T-cell (primary cell): ENCODE results near the gene AP5Z1. TPM values are rescaled to one million over a fixed set of nuclear protein-coding genes. Genes with fewer than 3 reads are reported as not detected.
"Not testable (repeated sequence)": the region's sequence is repeated elsewhere in the genome, so short reads cannot be mapped to it uniquely, and the experiment has no call there.

ENCODE experiments used
- ATAC-seq, 4 experiments: fragments of 200-7000 bp in 3 of 4; fragments of 150-1000 bp in 1 of 4; cut with Tn5 transposase; replicated peaks in 1 of 4; 1 replicate in 3 of 4; 2 replicates in 1 of 4; pipeline ENCODE4 v1.10.0; 2021; ENCODE audit warnings: moderate library complexity in 3 of 4, mild to moderate bottlenecking in 2 of 4, moderate number of reproducible peaks in 1 of 4
- CTCF ChIA-PET, 2 donors: fragments of 300-600 bp; sonication (Branson Sonifier 250); formaldehyde crosslinking; loops; one replicate each; lab custom pipeline; 2022; ENCODE audit warnings: antibody characterized with exemption in 2 of 2; lab: Charles Lee
- POLR2A ChIA-PET, 2 donors: fragments of 300-600 bp; sonication (Branson Sonifier 250); formaldehyde crosslinking; loops; one replicate each; lab custom pipeline; 2022; ENCODE audit warnings: antibody characterized with exemption in 2 of 2; lab: Charles Lee
- DNase-seq, 35 experiments: peaks; one replicate each; pipeline versions ENCODE4 v3.0.0 to v3.0.0-alpha.2; 2013 to 2023
- H3K27ac ChIP-seq: one replicate; pipeline ENCODE4 v1.5.1; 2013; ENCODE audit warnings: low read length
- H3K27me3 ChIP-seq, 2 experiments: replicated peaks in 1 of 2; 1 replicate in 1 of 2; 2 replicates in 1 of 2; pipeline versions ENCODE4 v1.6.1 to v1.7.0; 2013; ENCODE audit warnings: low read length in 1 of 2, mixed read lengths in 1 of 2; ENCODE audit not compliant: control insufficient read depth in 2 of 2, insufficient read depth in 2 of 2; ENCODE audit errors: extremely low read depth in 1 of 2
- H3K36me3 ChIP-seq, 2 donors: 1 replicate in 1 of 2; 2 replicates in 1 of 2; pipeline versions ENCODE4 v1.6.1 to v1.7.0; 2013; ENCODE audit warnings: low read length in 1 of 2; ENCODE audit not compliant: control insufficient read depth in 2 of 2, insufficient read depth in 1 of 2; ENCODE audit errors: extremely low read depth in 1 of 2
- H3K4me1 ChIP-seq, 2 experiments: 1 replicate in 1 of 2; 2 replicates in 1 of 2; pipeline versions ENCODE4 v1.6.1 to v1.7.0; 2013; ENCODE audit warnings: low read length in 2 of 2, mixed read lengths in 1 of 2; ENCODE audit not compliant: insufficient read depth in 2 of 2, control insufficient read depth in 1 of 2; ENCODE audit errors: extremely low read depth in 1 of 2
- H3K4me3 ChIP-seq, 2 donors: 1 replicate in 1 of 2; 2 replicates in 1 of 2; pipeline versions ENCODE4 v1.5.1 to v1.7.0; 2013; ENCODE audit warnings: mild to moderate bottlenecking in 2 of 2, low read length in 1 of 2, moderate library complexity in 1 of 2; ENCODE audit not compliant: control insufficient read depth in 1 of 2; ENCODE audit errors: extremely low read depth in 1 of 2
- H3K9me3 ChIP-seq: 2 replicates; pipeline ENCODE4 v1.7.0; 2013
- H3K27ac Mint-ChIP-seq, 2 donors: one replicate each; pipeline ENCODE4 v1.8.0; 2020 to 2021; ENCODE audit warnings: mild to moderate bottlenecking in 2 of 2, mixed read lengths in 2 of 2
- H3K27me3 Mint-ChIP-seq, 2 donors: one replicate each; pipeline ENCODE4 v1.8.0; 2021 to 2022; ENCODE audit warnings: mixed read lengths in 2 of 2
- H3K36me3 Mint-ChIP-seq: one replicate; pipeline ENCODE4 v1.8.0; 2021; ENCODE audit warnings: mixed read lengths
- H3K4me1 Mint-ChIP-seq, 3 donors: one replicate each; pipeline ENCODE4 v1.8.0; 2020 to 2022; ENCODE audit warnings: mixed read lengths in 3 of 3, mild to moderate bottlenecking in 1 of 3
- H3K4me3 Mint-ChIP-seq, 3 donors: one replicate each; pipeline ENCODE4 v1.8.0; 2020 to 2022; ENCODE audit warnings: mild to moderate bottlenecking in 3 of 3, mixed read lengths in 3 of 3, moderate library complexity in 3 of 3
- H3K9me3 Mint-ChIP-seq, 3 donors: one replicate each; pipeline ENCODE4 v1.8.0; 2020 to 2022; ENCODE audit warnings: mixed read lengths in 3 of 3
- WGBS: methylation state at CpG from one replicate; pipeline ENCODE4 v1.1.5; 2013; ENCODE audit warnings: missing lambda C conversion rate; ENCODE audit not compliant: insufficient coverage; 5-methylcytosine and 5-hydroxymethylcytosine counted together
- total RNA-seq, 35 experiments: library from RNA in 6 of 35; stranded (reverse) in 6 of 35; fragments of 120-200 nt in 1 of 35; gene quantifications; one replicate each; pipeline versions ENCODE4 v1.2.1 to v1.2.4 and lab custom pipeline; 2013 to 2026

The AP5Z1 gene
- total RNA-seq, 5 donors from 2014 or later (not counting 1 experiment from before 2014, with no cell fraction given), result 93.6 to 126 (median 110) TPM

- no peak overlapping the region for H3K27ac Mint-ChIP-seq
- Histone ChIP-seq H3K4me1 (no peaks in the 10 kb centered on the region), H3K4me3 (no peak overlapping the region), H3K36me3 (no peaks in the 10 kb centered on the region), H3K27ac (no peak overlapping the region), H3K9me3 (no peaks in the 10 kb centered on the region), H3K27me3 (peaks cover 0 to 4% of the 10 kb centered on the region in 2 experiments)
- 84% methylated on average over 9 of the region's 10 CpGs for WGBS
- no peaks in the 10 kb centered on the region for H3K9me3 Mint-ChIP-seq
- H3K36me3 Mint-ChIP-seq, result no peaks in the 10 kb centered on the region
- CTCF ChIA-PET, result interaction anchor here in 1 of 2 donors (0.6 to 0.7 kb wide), 3 partner anchors 34 to 321 kb away, joined by 3 to 5 read pairs (median 4); no protein-coding TSS in a partner anchor
- POLR2A ChIA-PET, result no interaction called here
- H3K4me1 Mint-ChIP-seq, result no peaks in the 10 kb centered on the region
- H3K4me3 Mint-ChIP-seq, result no peak overlapping the region
- DNase-seq (no peak), ATAC-seq (no peak)
- H3K27me3 Mint-ChIP-seq, result no peaks in the 10 kb centered on the region
These were observed 25.1 kb downstream of the AP5Z1 start for GRCh38 chr7:4800487-4800886.

- Histone ChIP-seq H3K27ac (no peak overlapping the region), H3K4me3 (no peak overlapping the region), H3K4me1 (no peaks in the 10 kb centered on the region), H3K27me3 (peaks cover 0 to 4% of the 10 kb centered on the region in 2 experiments), H3K9me3 (no peaks in the 10 kb centered on the region), H3K36me3 (no peaks in the 10 kb centered on the region)
- Mint-ChIP-seq H3K36me3 (no peaks in the 10 kb centered on the region), H3K4me1 (no peaks in the 10 kb centered on the region), H3K27me3 (no peaks in the 10 kb centered on the region), H3K9me3 (no peaks in the 10 kb centered on the region), H3K27ac (no peak overlapping the region), H3K4me3 (no peak overlapping the region)
- POLR2A ChIA-PET, result no interaction called here
- ATAC-seq, result no peak
- 85% methylated on average over 22 of the region's 27 CpGs for WGBS
- no peak for DNase-seq
- CTCF ChIA-PET, result no interaction called here
These were observed 25.8 kb downstream of the AP5Z1 start for GRCh38 chr7:4800926-4801838.

- WGBS, result 93% methylated on average over 12 of the region's 18 CpGs
- H3K27me3 ChIP-seq, result peaks cover 0 to 6% of the 10 kb centered on the region in 2 experiments
- H3K9me3 ChIP-seq, result no peaks in the 10 kb centered on the region
- POLR2A ChIA-PET, result no interaction called here
- H3K4me1 ChIP-seq, result no peaks in the 10 kb centered on the region
- DNase-seq (no peak), ATAC-seq (no peak)
- H3K36me3 Mint-ChIP-seq, result no peaks in the 10 kb centered on the region
- no peak overlapping the region for H3K27ac Mint-ChIP-seq
- H3K4me1 Mint-ChIP-seq, result no peaks in the 10 kb centered on the region
- H3K27ac ChIP-seq, result no peak overlapping the region
- peaks cover 0 to under 1% of the 10 kb centered on the region in 2 donors for H3K27me3 Mint-ChIP-seq
- H3K36me3 ChIP-seq, result no peaks in the 10 kb centered on the region
- H3K4me3 ChIP-seq, result no peak overlapping the region
- no peak overlapping the region for H3K4me3 Mint-ChIP-seq
- CTCF ChIA-PET, result no interaction called here
- no peaks in the 10 kb centered on the region for H3K9me3 Mint-ChIP-seq
These were observed 26.4 kb downstream of the AP5Z1 start for GRCh38 chr7:4801839-4802231.

- H3K9me3 Mint-ChIP-seq, H3K4me3 ChIP-seq, H3K27ac ChIP-seq, POLR2A ChIA-PET, H3K27ac Mint-ChIP-seq, H3K4me3 Mint-ChIP-seq, DNase-seq, H3K27me3 Mint-ChIP-seq, H3K27me3 ChIP-seq, CTCF ChIA-PET, H3K9me3 ChIP-seq, H3K36me3 ChIP-seq, H3K4me1 Mint-ChIP-seq, H3K4me1 ChIP-seq, ATAC-seq, H3K36me3 Mint-ChIP-seq: not testable (repeated sequence)
- WGBS, result 92% methylated on average over 15 of the region's 23 CpGs
These were observed 27.2 kb downstream of the AP5Z1 start for GRCh38 chr7:4802577-4802976.

GRCh38 chr7:4803397-4804241, 28.2 kb downstream of the AP5Z1 start:
- Mint-ChIP-seq H3K36me3 (no peaks in the 10 kb centered on the region), H3K4me1 (no peaks in the 10 kb centered on the region), H3K9me3 (no peaks in the 10 kb centered on the region), H3K27ac (no peak overlapping the region), H3K4me3 (no peak overlapping the region), H3K27me3 (peaks cover 0 to 10% of the 10 kb centered on the region in 2 donors)
- H3K9me3 ChIP-seq, result no peaks in the 10 kb centered on the region
- no peak overlapping the region for H3K27ac ChIP-seq
- no peak for ATAC-seq
- DNase-seq, result no peak
- CTCF ChIA-PET, result interaction anchor here in 1 of 2 donors (0.6 kb wide), 1 partner anchor 115 kb away, joined by 3 read pairs; no protein-coding TSS in a partner anchor
- H3K4me1 ChIP-seq, result peaks cover 0 to 2% of the 10 kb centered on the region in 2 experiments
- WGBS, result 93% methylated on average over 32 of the region's 41 CpGs
- POLR2A ChIA-PET, result no interaction called here
- no peaks in the 10 kb centered on the region for H3K36me3 ChIP-seq
- no peak overlapping the region for H3K4me3 ChIP-seq
- H3K27me3 ChIP-seq, result peaks cover 0 to 7% of the 10 kb centered on the region in 2 experiments
